ENCODE measurements around the gene MTG1. TPM values are rescaled to one million over a fixed set of nuclear protein-coding genes. Genes with fewer than 3 reads are reported as not detected.

The MTG1 gene, protein sequence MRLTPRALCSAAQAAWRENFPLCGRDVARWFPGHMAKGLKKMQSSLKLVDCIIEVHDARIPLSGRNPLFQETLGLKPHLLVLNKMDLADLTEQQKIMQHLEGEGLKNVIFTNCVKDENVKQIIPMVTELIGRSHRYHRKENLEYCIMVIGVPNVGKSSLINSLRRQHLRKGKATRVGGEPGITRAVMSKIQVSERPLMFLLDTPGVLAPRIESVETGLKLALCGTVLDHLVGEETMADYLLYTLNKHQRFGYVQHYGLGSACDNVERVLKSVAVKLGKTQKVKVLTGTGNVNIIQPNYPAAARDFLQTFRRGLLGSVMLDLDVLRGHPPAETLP
- total RNA-seq, result 37.1 and 43.2 TPM in 2 replicates

GRCh38 chr10:133394064-133394663 lies at the start of gene MTG1:
Gene MTG1 (plus strand): TSS chr10:133394157. CDS start chr10:133394221, 64 bp downstream.
- DNase-seq (ENCODE audit: low read depth in 2 of 2), result peak; percentile 74 to 88

DNA sequence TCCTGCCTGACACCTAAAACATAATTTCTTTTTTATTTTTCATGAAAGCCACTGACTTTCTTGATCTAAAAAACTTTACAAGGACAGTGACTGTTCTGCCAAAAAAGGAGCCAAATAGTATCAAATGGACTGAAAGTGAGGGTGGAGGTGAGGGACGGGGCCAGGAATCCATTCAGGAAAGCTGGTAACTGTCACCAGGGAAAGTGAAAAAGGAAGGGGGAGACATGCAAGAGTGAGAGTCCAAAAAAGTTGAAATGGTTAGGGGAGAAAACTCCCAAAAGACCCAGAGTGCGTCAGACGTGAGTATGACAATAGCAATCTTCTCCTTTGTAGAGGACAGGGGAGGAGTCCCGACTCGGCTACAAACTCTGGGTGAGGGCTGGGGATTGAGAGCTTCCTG lies 49.7 kb upstream of the MTG1 start:
- no peak for DNase-seq (ENCODE audit: low read depth in 2 of 2)

DNA sequence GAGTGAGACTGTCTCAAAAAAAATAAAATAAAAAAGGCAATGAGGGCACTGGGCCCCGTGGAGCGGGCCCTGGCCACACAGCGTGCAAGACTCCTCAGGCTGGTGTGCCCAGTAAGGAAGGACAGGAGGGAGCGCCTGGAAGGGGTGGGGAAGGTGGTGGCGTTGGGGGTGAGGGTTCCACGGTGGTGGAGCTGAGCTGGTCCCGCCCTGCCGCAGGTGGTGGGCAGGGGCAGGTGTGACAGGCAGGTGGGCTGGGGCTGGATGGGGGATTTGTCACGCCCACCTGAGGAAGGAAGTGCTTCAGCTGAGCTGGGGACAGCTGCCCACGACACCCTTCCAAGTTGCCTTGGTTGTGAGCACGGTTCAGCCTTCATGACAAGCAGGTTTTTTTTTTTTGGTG lies 47.5 kb upstream of the MTG1 start:
- no peak for DNase-seq (ENCODE audit: low read depth in 2 of 2)

GRCh38 chr10:133347710-133348517 lies 46.0 kb upstream of the MTG1 start:
- no peak for DNase-seq (ENCODE audit: low read depth in 2 of 2)

GRCh38 chr10:133349160-133349568 lies 44.8 kb upstream of the MTG1 start:
- no peak for DNase-seq (ENCODE audit: low read depth in 2 of 2)

DNA sequence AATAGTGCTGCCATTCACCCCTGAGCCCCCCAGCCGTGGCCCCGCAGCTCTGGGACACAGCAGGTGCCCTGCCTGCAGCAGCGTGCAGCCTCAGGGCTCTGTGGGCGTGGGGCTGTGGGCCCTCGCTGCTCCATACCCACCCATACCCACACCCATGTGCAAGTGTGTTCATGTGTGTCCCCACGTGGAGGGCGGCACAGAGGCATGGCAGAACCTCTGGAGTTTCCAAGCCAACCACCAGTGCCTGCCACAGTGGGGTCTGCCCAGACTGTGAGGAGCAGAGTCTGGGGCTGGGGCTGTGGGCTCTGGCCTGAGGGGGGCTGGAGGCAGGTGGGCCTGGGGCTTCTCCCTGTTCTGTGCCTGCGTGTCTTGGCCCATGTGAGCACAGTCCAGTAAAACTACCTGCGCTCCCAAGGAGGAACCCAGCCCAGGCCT lies 44.4 kb upstream of the MTG1 start:
- DNase-seq (ENCODE audit: low read depth in 2 of 2), result no peak

DNA sequence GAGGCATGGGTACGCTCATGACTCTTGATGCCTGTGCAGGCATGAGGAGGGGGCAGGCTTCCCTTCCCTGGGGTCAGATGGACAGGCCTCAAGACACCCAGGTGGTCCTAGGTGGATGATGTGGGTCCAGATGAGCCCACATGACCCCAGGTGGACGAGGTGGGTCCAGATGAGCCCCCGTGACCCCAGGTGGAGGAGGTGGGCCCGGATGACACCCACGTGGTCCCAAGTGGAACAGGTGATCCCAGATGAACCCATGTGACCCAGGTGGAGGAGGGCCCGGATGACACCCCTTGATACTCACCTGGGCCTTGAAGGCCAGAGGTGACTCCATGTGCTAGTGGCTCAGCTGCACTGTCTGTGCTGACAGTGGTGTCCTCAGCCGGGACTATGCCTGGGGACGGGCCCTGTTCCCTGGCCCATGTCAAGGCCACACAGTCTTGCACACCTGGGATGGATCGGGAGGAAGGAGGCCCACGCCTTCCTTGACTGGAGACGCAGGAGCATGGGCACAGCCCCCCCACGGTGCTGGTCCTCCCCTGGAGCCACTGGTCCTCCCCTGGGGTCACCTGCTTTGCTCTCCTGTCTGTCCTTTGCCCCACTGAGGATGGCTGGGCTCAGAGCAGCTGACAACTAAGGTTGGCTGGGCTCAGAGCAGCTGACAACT lies 43.5 kb upstream of the MTG1 start:
- DNase-seq (ENCODE audit: low read depth in 2 of 2), result no peak

DNA sequence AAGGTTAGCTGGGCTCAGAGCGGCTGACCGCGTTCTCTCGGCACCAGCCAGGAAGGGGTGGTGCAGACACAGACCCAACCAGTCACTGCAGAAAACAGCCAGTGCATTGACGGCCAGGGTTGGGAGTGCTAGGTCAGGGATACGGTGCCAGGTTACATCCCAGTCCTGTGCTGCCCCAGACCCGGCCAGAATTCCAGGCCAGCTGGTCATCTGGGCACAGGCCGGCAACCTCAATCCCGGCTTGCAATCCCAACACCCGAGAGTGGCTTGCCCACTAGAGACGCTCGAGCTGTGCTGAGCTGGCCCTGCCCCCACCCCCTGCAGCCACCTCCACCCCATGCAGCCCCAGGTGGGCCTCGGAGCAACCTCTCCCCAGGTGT lies 43.0 kb upstream of the MTG1 start:
- no peak for DNase-seq (ENCODE audit: low read depth in 2 of 2)

DNA sequence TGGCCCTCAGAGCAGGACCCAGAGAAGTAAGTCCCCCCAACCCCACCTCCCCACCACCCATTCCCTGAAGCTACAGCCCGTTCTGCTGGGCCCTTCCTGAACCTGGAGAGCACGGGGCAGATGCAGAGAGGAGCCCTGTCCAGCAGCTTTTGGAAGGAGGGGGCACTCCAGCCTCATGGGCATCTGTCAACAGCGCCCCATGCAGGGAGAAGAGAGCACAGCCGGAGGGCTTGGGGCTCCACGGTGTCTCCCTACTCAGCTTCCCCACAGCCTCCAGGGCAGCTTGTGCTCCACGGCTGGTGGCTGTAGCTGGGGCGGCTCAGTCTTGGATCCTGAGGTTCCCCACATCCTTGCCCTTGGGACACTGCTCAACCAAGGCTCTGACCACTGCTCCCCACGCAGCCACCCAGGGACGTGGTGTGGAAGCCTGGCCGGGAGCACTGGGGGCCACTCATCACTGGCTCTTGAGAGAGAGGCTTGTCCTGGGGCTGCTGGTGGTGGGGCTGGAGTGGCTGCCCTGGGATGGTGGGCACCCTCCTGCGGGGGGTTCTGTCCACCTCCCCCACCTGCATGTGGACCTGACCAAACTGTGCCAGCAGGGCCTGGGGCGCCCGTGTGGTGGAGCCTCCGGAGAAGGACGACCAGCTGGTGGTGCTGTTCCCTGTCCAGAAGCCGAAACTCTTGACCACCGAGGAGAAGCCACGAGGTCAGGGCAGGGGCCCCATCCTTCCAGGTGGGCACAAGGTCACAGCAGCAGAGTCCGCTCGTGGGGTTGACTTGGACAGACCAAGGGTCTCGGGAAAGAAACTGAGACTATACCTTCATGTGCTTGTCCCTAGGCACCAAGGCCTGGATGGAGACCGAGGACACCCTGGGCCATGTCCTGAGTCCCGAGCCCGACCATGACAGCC lies 42.3 kb upstream of the MTG1 start:
- no peak for DNase-seq (ENCODE audit: low read depth in 2 of 2)

DNA sequence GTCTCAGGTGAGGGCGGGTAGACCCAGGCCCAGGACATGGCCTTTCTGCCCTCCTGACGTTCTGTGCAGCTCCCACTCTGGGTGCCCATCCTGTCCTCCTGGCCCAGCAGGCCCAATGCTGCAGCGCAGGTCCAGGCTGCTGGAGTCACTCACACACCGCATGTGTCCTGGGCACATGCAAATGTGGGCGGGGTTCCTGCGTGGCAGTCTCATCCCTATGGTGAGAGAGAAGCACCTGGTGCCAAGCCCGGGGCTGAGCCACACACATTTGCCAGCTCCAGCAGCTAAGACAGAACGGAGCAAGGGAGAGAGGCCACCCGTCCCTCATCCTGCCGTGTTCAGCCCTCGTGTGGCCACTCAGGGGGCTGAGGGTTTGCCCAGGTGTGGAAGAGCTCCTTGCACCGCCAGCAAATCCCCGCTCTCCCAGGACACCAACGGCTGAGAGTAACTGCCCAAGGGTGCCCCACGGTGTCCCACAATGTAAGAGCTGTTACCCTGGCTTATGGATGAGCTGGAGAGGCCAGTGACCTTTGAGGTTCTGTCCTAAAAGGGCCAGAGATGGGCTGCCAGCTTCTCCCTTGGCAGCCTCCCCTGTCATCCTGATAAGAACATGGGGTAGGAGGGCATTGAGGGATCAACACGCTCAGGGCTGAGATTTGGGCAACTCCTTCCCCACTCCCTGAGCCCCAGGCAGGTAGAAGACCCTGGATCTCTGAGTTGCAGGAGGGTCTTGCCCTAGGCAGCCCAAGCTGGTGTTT lies 40.6 kb upstream of the MTG1 start:
- DNase-seq (ENCODE audit: low read depth in 2 of 2), result no peak

DNA sequence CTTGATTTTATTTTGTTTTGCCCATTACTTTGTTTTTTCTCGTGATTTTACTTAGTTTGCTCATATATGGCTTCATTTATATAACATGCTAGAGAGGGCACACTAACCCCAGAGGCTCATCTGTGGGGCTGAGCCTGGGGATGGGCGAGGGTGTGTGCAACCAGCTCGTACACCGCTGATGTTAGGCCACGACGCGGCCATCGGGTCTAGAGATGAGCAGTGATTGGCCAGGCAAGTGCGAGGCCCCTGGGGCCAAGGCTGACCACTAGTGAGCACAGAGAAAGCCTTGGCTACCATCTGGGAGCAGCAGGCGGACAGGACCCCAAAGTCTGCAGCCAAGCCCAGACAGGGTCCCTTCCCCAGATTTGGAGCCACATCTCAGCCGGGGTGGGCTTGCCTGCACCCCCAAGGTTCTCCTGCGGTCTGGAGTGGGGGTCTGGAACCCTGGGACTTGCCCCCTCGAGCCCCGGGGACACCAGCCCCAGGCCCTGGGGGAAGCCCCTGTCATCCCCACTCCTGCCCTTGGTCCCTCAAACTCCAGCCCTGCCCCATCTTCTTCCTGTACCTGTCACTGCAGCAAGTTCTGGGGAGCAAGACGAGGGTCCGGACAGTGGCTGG lies 39.9 kb upstream of the MTG1 start:
- DNase-seq (ENCODE audit: low read depth in 2 of 2), result no peak

DNA sequence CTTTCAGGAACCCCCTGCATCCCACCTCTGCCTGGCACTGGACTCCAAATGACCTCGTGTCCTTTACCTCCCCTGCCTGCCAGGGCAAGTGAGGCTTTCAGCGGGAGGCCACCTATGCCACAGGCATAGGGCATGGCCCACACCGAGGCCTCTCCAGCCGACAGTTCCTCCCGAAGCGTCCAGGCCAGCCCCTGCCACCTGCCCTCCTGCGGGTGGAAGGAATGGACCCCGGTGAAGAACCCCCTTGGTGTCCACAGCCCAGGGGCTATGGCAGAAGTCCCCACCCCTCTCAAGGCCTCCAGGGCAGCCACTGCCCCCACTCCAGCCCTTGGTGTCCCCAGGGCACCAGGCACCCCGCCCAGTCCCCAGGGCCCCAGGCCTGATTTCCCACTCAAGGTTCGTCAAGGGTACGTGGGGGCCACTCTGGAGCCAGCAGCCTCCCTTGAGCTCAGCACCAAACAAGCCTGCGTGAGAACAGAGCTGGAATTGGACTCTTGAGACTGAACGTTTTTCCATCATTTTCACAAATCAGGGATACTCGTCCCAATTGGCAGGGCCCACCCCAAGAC lies 39.2 kb upstream of the MTG1 start:
- DNase-seq (ENCODE audit: low read depth in 2 of 2), result no peak

DNA sequence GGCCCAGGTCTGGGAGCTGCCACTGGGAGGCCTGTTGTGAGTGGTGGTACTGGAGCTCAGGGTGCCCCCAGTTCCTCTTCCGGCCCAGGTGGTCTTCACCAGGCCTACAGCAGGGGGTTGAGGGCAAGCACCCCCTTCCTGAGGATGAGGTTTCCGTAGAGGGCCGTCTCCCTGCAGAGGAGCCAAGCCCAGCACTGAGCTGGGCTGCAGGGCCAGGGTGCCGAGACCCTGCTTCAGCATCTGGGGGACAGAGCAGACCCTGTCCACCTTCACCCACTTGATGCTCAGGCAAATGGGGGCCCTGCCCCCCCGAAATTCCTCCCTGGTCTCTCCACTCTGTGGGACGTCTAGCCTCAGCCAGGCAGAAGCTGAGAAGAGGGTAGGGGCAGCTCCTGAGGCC lies 38.7 kb upstream of the MTG1 start:
- no peak for DNase-seq (ENCODE audit: low read depth in 2 of 2)

- no peak for DNase-seq (ENCODE audit: low read depth in 2 of 2)
These were observed 38.0 kb upstream of the MTG1 start for GRCh38 chr10:133355991-133356390.

- DNase-seq (ENCODE audit: low read depth in 2 of 2), result no peak
These were observed 37.2 kb upstream of the MTG1 start for GRCh38 chr10:133356549-133357284.

DNA sequence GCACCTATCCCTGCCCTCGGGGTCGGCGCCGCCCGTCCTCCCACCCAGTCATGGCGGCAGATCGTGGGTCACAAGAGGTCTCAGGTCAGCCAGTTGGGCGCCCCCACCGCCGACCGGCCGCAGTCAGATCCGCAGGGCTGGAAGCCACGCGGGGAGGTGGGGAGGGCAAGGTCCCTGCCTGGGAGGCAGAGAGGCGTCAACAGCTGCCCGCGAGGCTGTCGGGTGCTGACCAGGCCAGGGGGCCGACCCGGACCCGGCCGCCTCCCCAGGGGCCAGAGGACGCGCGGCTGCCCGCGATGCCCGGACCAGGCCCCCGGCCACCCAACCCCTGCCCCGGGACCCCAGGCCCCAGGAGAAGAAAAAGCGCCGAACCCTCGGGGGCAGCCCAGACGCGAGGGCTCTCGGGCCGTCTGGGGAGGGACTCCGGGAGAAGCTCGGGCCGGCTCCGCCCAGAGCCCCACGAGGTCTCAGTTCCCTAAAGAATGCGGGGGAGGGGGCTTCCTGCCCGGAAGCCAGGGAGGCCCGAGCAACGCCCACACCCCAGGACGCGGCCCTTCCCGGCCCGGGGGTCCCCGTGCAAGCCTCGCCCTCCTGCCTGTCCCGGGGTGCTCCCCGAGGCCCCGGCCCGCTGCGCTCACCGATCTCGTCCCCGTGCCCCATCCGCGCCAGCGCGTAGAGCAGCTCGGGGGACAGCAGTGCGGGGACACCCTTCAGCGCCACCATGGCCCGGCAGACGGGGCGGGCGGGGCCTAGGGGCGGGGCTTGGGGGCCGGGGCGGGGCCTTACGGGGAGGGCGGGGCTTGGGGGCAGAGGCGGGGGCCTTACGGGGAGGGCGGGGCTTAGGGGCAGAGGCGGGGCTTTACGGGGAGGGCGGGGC lies 36.4 kb upstream of the MTG1 start, which contains the start of gene FUOM:
TSS of gene FUOM (minus strand) at position 735 of the 877 bp plus-strand sequence. CDS start at position 723, 12 bp downstream.
- peak in 1 of 2 donors; percentile 60 for DNase-seq (ENCODE audit: low read depth in 2 of 2)

- no peak for DNase-seq (ENCODE audit: low read depth in 2 of 2)
These were observed 35.6 kb upstream of the MTG1 start for GRCh38 chr10:133358162-133358924.
